ENCODE results near the gene SLC16A4. TPM values are rescaled to one million over a fixed set of nuclear protein-coding genes. Genes with fewer than 3 reads are reported as not detected.

SLC16A4 gene
- total and polyA plus RNA-seq, 2 of the 8 experiments (the other 6 are each of a cell fraction or from before 2014, with no cell fraction given), result 0.30 to 0.43 TPM

DNA sequence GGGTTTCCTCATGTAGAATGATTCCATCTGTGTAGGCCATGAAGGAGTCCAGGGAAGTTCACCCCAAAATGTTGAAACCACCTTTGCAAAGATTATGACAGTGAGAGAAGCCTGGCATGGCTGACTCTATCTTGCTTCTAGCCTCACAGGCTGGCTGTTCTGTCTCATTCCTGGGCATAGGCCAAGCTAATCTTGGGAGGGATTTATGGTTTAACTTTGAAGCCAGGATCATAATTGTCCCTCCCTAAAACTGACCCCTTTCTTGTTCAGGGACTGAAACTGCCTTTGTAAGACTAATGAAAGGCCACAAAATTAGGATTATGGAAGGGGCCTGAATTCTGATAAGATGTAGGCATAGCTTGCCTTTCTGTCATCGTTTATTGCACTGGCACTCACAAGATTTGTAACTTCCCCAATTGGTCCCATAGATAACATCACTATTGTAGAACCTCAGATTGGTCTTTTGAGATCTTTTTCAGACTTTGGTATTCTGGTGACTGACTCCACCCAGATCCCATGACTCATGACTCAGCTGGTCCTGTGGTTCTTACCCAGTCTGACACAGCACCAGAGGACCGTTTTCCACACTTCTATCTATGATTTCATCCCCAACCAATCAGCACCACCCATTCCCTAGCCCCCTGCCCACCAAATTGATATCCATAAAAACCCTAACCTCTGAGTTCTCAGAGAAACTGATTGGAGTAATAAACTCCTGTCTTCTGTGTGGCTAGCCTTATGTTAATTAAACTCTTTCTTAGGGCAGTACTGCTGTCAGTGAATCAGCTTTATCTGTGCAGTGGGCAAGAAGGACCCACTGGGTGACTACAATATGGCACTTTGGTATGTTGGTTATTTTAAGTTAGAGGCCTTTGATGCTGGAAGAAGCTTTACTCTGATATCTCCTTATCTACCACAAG is 30.3 kb upstream of the SLC16A4 start:
- H4K91ac ChIP-seq (replicated peaks; ENCODE audit: insufficient read length, low read length), result no peak overlapping the region
- H2BK120ac ChIP-seq (replicated peaks; ENCODE audit: low read depth, low read length), result no peak overlapping the region
- no peak overlapping the region for H2BK5ac ChIP-seq (ENCODE audit: low read depth, low read length)
- ChIA-PET CTCF (ENCODE audit: partially characterized antibody) (interaction anchor here (0.8 to 22.7 kb wide), 7 partner anchors 10 to 367 kb away, joined by 3 to 828 read pairs (median 5); partner anchors contain the start of gene PROK1), POLR2A (ENCODE audit: partially characterized antibody) (interaction anchor here (1.2 to 2.2 kb wide), 2 partner anchors 9 to 12 kb away, joined by 3 to 7 read pairs; no protein-coding TSS in a partner anchor)
- H2BK15ac ChIP-seq (ENCODE audit: low read length), result no peak overlapping the region
- H3K14ac ChIP-seq (ENCODE audit: insufficient read length), result no peak overlapping the region
- no peak overlapping the region for H3K4me2 ChIP-seq (ENCODE audit: insufficient read depth in 1 of 2, low read depth in 2 of 2, low read length in 2 of 2)
- H3K9ac ChIP-seq (replicated peaks in 1 of 4; ENCODE audit: extremely low read depth in 1 of 4, low read depth in 3 of 4, low read length in 3 of 4), result no peak overlapping the region
- H4K20me1 ChIP-seq (replicated peaks in 1 of 2; ENCODE audit: control insufficient read depth in 1 of 2, insufficient read depth in 2 of 2, low read length in 2 of 2), result no peaks in the 10 kb centered on the region
- no peak overlapping the region for H2BK20ac ChIP-seq (ENCODE audit: low read length)
- no peak overlapping the region for H3K27ac ChIP-seq (ENCODE audit: low read depth, low read length)
- H3K79me2 ChIP-seq (ENCODE audit: control insufficient read depth in 1 of 2, insufficient read depth in 2 of 2, low read length in 2 of 2), result no peaks in the 10 kb centered on the region
- H2AK5ac ChIP-seq (ENCODE audit: low read depth, low read length), result no peak overlapping the region
- H3K23ac ChIP-seq (ENCODE audit: insufficient read length), result no peak overlapping the region
- no peak overlapping the region for H3K18ac ChIP-seq (ENCODE audit: extremely low read depth, low read length)
- no peak overlapping the region for H2AFZ ChIP-seq (ENCODE audit: low read length)
- H3K4me3 ChIP-seq (ENCODE audit: extremely low read depth in 1 of 4, insufficient read depth in 2 of 4, low read depth in 3 of 4, low read length in 4 of 4), result no peak overlapping the region
- peaks cover 0 to 3% of the 10 kb centered on the region in 2 experiments; a peak in 1 of 4 replicates for H3K9me3 ChIP-seq (ENCODE audit: insufficient read depth in 2 of 2, low read depth in 1 of 2, low read length in 1 of 2)
- no peaks in the 10 kb centered on the region for H3K79me1 ChIP-seq (ENCODE audit: low read depth, low read length)
- no peaks in the 10 kb centered on the region; a peak in 1 of 7 replicates for H3K27me3 ChIP-seq (replicated peaks in 1 of 4; ENCODE audit: control insufficient read depth in 3 of 4, extremely low read depth in 1 of 4, insufficient read depth in 3 of 4, low read length in 3 of 4)
- H4K5ac ChIP-seq (ENCODE audit: insufficient read length, low read depth, low read length), result no peak overlapping the region
- no peak overlapping the region for H3K4ac ChIP-seq (replicated peaks; ENCODE audit: insufficient read length, low read depth, low read length)
- H3K56ac ChIP-seq (replicated peaks; ENCODE audit: insufficient read length, low read depth, low read length), result no peak overlapping the region
- no peak overlapping the region for H4K8ac ChIP-seq (ENCODE audit: extremely low read depth, insufficient read depth, low read length)
- no peak overlapping the region for H2BK12ac ChIP-seq (ENCODE audit: low read depth, low read length)
- DNase-seq (ENCODE audit: low read depth in 1 of 2, low spot score in 2 of 2) (no peak), FAIRE-seq (no peak)
- H3K23me2 ChIP-seq (ENCODE audit: low read depth, low read length), result no peaks in the 10 kb centered on the region
- H3K36me3 ChIP-seq (ENCODE audit: control insufficient read depth in 2 of 4, insufficient read depth in 4 of 4, low read length in 3 of 4), result no peaks in the 10 kb centered on the region
- WGBS, 2 experiments (ENCODE audit: extremely low coverage in 1 of 2, insufficient coverage in 1 of 2, insufficient read length in 1 of 2, insufficient replicate concordance in 2 of 2, low coverage in 1 of 2, low lambda C conversion rate in 2 of 2, missing lambda C conversion rate in 1 of 2), result 79% methylated on average over 2 of the region's 2 CpGs; no CpG with 5 or more reads in 1 of the 2 experiments
- H3K4me1 ChIP-seq (replicated peaks in 1 of 4; ENCODE audit: control insufficient read depth in 3 of 4, insufficient read depth in 4 of 4, low read length in 3 of 4), result peaks cover 0 to 4% (median 0%) of the 10 kb centered on the region in 4 experiments; a peak in 2 of 7 replicates
- TF ChIP-seq KDM1A (IDR thresholded peaks at IDR 0.05; ENCODE audit: borderline replicate concordance, low read length), result no peak
- TF ChIP-seq SIX5 (IDR thresholded peaks at IDR 0.05; ENCODE audit: low read depth, low read length), result no peak
- no peak for TF ChIP-seq TBP (IDR thresholded peaks at IDR 0.05; ENCODE audit: low read depth, low read length)
- TF ChIP-seq CHD1 (IDR thresholded peaks at IDR 0.05; ENCODE audit: low read depth, low read length), result no peak
- no peak for TF ChIP-seq BRCA1 (IDR thresholded peaks at IDR 0.05; ENCODE audit: low read depth, low read length)
- no peak for TF ChIP-seq RFX5 (IDR thresholded peaks at IDR 0.05; ENCODE audit: borderline replicate concordance, low read depth, low read length)
- TF ChIP-seq BCL11A (IDR thresholded peaks at IDR 0.05; ENCODE audit: low read depth in 2 of 2, low read length in 2 of 2), result no peak
- TF ChIP-seq JUND (IDR thresholded peaks at IDR 0.05; ENCODE audit: low read length), result no peak
- no peak for TF ChIP-seq MAX (IDR thresholded peaks at IDR 0.05)
- no peak for TF ChIP-seq FOSL1 (IDR thresholded peaks at IDR 0.05; ENCODE audit: insufficient read depth, low read depth, low read length)
- no peak for TF ChIP-seq TAF1 (IDR thresholded peaks at IDR 0.05; ENCODE audit: low read depth, low read length)

Data from H1 (cell line).